Urothelium cell line (cell line): ENCODE results near the gene TRPM2.
"Not testable (repeated sequence)": the region's sequence is repeated elsewhere in the genome, so short reads cannot be mapped to it uniquely, and the experiment has no call there.

ENCODE experiments used
- DNase-seq: peaks from one replicate; pipeline ENCODE4 v3.0.0; 2011; ENCODE audit warnings: low spot score, mixed read lengths
- FAIRE-seq: peaks from 2 replicates; lab custom pipeline; 2011; peaks lifted over from hg19 to GRCh38; lab: Jason Lieb, UNC

The TRPM2 gene

GRCh38 chr21:44333509-44334328 lies 19.7 kb upstream of the TRPM2 start:
- DNase-seq (no peak), FAIRE-seq (no peak)

DNA sequence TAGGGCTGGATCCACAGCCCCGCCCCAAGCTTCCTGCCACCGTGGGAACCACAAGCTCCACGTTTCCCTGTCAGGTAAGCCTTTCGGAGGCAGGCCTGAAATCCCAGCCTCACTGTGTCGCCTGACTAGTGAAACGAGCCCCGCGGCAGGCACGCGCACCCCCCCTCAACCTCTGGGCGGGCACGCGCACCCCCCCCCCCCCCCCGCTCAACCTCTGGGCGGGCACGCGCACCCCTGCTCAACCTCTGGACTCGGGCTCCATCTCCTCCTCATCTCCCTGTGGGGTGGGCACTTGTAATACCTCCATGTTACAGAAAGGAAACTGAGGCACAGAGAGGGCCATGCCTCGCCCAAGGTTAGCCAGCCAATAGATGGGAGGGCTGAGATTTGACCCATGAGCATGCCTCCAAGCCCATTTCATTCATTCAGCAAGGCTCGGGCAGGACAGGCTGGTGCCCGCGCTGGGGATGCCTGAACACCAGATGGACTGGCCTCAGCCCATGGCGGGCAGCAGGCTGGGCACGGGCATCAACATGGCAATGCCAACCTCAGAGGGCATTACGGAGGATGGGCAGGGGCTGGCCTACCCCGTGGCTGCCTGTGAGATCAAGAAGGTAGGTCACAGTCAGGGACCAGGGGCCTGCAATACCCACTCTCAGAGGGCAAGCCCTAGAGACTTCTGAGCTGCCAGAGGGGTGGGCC lies 18.9 kb upstream of the TRPM2 start:
- FAIRE-seq = no peak
- no peak for DNase-seq

GRCh38 chr21:44335266-44336059 lies 18.0 kb upstream of the TRPM2 start:
- DNase-seq (no peak), FAIRE-seq (no peak)

DNA sequence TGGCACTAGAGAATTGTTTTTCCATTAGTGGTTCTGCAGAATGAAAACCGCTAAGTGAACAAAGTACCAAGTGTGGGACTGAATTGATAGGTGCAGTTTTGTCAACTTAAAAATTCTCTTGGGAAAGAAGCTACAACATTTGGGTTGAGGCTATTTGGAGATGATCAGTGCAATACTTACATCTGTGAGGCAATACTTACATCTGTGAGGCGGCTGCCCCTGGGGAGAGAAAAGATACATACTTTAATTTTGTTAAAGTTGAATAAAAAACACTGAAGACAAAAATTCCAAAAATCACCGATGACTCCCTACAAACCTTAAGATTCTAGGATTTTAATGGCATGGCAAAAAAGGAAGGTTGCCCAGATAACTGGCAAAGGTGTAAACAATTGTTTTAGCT lies 16.0 kb upstream of the TRPM2 start:
- DNase-seq (no peak), FAIRE-seq (no peak)

GRCh38 chr21:44337941-44338895 lies 15.2 kb upstream of the TRPM2 start:
- FAIRE-seq = no peak
- peak; percentile 41 for DNase-seq

GRCh38 chr21:44338971-44339910 lies 14.2 kb upstream of the TRPM2 start, which contains the start of gene CFAP410:
Gene CFAP410 (minus strand): TSS chr21:44339390. CDS start chr21:44339194, 196 bp downstream.
- FAIRE-seq (peak; percentile 53), DNase-seq (peak; percentile 97)

DNA sequence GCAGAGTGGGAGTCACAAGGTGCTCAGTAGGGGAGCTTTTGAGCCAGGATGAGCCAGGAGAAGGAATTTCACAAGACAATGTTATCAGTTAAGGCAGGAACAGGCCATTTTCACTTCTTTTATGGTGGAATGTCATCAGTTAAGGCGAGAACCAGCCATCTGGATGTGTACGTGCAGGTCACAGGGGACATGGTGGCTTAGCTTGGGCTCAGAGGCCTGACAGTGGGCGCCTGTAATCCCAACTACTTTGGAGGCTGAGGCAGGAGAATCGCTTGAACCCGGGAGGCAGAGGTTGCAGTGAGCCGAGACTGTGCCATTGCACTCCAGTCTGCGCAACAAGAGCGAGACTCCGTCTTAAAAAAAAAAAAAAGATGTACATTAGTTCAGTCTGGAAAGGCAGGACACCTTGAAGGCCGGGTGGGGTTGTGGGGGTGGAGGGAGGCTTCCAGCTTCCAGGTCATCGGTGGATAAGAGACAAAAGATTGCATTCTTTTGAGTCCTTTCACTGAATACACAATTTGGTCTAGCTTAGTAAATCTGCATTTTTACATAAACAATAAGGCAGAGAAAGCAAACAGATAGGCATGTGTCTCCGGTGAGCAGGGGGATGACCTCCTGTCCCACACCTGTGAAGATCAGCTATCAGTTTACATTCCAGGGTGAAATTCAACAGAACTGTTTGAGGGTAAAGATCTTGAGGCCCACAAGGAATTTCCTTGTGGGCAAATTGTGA lies 11.5 kb upstream of the TRPM2 start:
- not testable (repeated sequence) for DNase-seq, FAIRE-seq

GRCh38 chr21:44342981-44343380 lies 10.4 kb upstream of the TRPM2 start:
- DNase-seq = not testable (repeated sequence)

GRCh38 chr21:44344541-44345183 lies 8.8 kb upstream of the TRPM2 start:
- FAIRE-seq (no peak), DNase-seq (no peak)

More at GRCh38 chr21:44342981-44343380, 10.4 kb upstream of the TRPM2 start:
- not testable (repeated sequence) for FAIRE-seq

DNA sequence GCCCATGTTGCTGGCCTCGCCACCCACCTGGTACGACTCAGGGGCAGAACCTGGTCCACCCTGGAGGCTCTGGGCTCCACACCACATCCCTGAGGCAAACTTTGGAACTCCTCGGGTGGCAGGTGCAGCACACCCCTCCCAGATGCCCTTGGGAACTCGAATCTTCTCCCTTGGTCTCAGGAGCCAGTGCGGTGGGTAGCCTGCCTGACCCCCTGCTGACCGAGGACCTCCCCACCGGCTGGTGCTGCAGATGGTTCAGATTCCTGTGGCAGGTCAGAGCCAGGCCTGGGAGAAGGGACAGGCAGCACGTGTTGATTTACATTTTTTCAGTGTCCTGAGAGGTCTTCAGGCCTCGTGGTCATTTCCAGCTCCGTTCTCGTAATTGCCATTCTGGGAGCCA lies 7.9 kb upstream of the TRPM2 start:
- DNase-seq (no peak), FAIRE-seq (no peak)

- FAIRE-seq = no peak
Observed at GRCh38 chr21:44347911-44348451, 5.4 kb upstream of the TRPM2 start.

DNA sequence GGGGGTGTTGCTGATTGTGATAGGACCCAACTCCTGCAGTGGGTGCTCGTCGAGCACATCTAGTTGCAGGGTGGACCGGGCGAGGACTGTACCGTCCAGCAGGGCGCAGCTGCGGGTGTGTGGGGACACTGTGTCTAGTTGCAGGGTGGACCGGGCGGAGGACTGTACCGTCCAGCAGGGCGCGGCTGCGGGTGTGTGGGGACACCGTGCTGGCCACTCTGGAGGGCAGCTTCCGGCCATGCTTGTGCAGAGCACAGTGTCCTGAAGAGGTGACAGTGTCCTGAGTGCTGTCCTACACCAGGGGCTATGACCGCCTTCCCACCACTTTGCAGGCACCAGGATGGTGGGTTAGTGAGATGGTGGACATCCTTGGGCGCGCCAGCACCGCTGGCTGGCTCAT lies 4.6 kb upstream of the TRPM2 start:
- FAIRE-seq (no peak), DNase-seq (no peak)

More at GRCh38 chr21:44347911-44348451, 5.4 kb upstream of the TRPM2 start:
- no peak for DNase-seq

GRCh38 chr21:44349416-44349846 lies 4.0 kb upstream of the TRPM2 start:
- no peak for DNase-seq
- no peak for FAIRE-seq

GRCh38 chr21:44349847-44350772 lies 3.3 kb upstream of the TRPM2 start:
- DNase-seq (no peak), FAIRE-seq (no peak)

DNA sequence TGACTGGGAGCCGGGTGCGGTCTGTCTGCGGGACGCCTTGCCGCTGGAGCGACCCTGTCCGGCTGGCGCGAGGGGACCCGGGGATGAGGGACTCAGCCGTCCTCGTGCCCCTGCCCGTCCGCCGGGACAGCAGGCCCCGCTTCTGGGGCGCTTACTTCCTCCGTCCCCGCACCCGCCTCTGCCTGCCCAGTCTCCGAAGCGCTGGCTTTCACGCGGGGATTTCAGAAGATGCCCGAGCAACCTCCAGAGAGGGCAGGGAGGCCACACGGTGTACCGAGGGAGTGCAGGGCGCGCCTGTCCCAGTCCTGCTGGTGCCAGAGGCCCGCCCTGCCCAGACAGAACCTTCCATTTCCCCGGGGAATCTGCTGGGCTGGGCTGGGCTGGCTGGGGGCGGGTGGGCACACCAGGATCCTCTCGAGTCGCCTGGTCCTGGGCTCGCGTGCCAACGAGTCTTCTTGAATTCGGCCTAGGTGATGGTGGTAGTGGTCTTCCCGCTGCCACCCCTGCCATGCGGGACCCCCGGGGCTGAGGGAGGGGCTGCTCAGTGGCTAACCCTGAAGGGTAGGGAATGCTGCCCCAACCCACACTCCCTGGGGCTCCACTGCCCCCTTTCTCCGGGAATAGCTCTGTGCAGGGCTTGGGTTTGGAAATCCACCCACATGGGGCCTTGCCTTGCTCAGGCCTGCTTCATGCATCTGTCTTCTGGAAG lies 2.5 kb upstream of the TRPM2 start:
- DNase-seq = no peak
- no peak for FAIRE-seq
